ENCODE data around the gene SLC31A2. TPM values are rescaled to one million over a fixed set of nuclear protein-coding genes. Genes with fewer than 3 reads are reported as not detected.

SLC31A2 gene
- total RNA-seq, 1 donor from 2014 or later = 7.6 TPM

- Mint-ChIP-seq H3K4me1 (ENCODE audit: unreplicated experiment) (no peaks in the 10 kb centered on the region), H3K9me3 (no peaks in the 10 kb centered on the region), H3K4me3 (no peak overlapping the region), H3K27me3 (no peaks in the 10 kb centered on the region), H3K36me3 (peaks cover 39% of the 10 kb centered on the region), H3K27ac (no peak overlapping the region)
- TF ChIP-seq, protein P1, sequence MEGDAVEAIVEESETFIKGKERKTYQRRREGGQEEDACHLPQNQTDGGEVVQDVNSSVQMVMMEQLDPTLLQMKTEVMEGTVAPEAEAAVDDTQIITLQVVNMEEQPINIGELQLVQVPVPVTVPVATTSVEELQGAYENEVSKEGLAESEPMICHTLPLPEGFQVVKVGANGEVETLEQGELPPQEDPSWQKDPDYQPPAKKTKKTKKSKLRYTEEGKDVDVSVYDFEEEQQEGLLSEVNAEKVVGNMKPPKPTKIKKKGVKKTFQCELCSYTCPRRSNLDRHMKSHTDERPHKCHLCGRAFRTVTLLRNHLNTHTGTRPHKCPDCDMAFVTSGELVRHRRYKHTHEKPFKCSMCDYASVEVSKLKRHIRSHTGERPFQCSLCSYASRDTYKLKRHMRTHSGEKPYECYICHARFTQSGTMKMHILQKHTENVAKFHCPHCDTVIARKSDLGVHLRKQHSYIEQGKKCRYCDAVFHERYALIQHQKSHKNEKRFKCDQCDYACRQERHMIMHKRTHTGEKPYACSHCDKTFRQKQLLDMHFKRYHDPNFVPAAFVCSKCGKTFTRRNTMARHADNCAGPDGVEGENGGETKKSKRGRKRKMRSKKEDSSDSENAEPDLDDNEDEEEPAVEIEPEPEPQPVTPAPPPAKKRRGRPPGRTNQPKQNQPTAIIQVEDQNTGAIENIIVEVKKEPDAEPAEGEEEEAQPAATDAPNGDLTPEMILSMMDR (conservative IDR thresholded peaks at IDR 0.05) = no peak
- no peak for DNase-seq (ENCODE audit: extremely low spot score, unreplicated experiment)
Observed at GRCh38 chr9:113176803-113177202, 26.0 kb downstream of the SLC31A2 start.

DNA sequence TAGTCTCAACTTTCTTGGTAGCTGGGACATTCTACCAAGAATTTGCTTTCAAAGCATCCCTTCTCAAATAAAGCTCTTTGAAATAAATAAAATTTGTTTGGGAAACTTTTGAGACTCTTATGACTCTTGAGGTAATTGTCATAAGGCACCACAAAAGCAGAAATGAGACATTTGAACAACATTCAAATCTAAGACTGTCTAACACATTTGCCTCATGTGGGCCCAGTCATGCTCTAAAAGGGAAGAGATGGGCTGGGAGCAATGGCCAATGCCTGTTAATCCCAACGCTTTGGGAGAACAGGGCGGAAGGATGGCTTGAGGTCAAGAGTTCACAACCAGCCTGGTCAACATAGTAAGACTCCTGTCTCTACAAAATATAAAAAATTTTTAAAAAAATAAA lies 26.4 kb downstream of the SLC31A2 start:
- no peak overlapping the region for H3K4me3 Mint-ChIP-seq
- H3K36me3 Mint-ChIP-seq = peaks cover 38% of the 10 kb centered on the region
- H3K27ac Mint-ChIP-seq = no peak overlapping the region
- TF ChIP-seq, protein P1 (conservative IDR thresholded peaks at IDR 0.05) = no peak
- no peaks in the 10 kb centered on the region for H3K9me3 Mint-ChIP-seq
- H3K4me1 Mint-ChIP-seq (ENCODE audit: unreplicated experiment) = no peaks in the 10 kb centered on the region
- DNase-seq (ENCODE audit: extremely low spot score, unreplicated experiment) = no peak
- H3K27me3 Mint-ChIP-seq = no peaks in the 10 kb centered on the region

GRCh38 chr9:113178087-113178486 lies 27.3 kb downstream of the SLC31A2 start:
- TF ChIP-seq, protein P1 (conservative IDR thresholded peaks at IDR 0.05) = no peak
- peaks cover 36% of the 10 kb centered on the region for H3K36me3 Mint-ChIP-seq
- H3K27ac Mint-ChIP-seq = no peak overlapping the region
- H3K4me3 Mint-ChIP-seq = no peak overlapping the region
- H3K9me3 Mint-ChIP-seq = no peaks in the 10 kb centered on the region
- H3K27me3 Mint-ChIP-seq = no peaks in the 10 kb centered on the region
- no peak for DNase-seq (ENCODE audit: extremely low spot score, unreplicated experiment)
- no peaks in the 10 kb centered on the region for H3K4me1 Mint-ChIP-seq (ENCODE audit: unreplicated experiment)

DNA sequence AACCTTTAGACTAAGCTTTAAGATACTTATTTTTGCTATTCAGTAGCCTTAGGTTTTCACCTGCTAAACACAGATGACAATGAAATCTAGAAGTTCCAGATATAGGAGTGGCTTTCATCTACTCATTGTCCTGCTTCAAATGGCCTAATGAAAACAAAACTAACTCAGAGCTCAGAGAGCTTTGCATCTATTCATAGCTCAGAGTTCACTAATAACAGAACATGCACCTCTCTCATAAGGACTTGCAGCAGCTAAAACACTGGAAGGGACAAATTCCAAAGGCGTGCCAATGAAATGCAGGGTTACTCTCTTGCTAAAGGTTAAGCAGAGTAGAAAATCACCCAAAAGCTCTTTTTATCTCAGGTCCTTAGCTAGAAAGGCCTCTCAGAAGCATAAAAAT lies 29.0 kb downstream of the SLC31A2 start:
- no peaks in the 10 kb centered on the region for H3K27me3 Mint-ChIP-seq
- no peaks in the 10 kb centered on the region for H3K4me1 Mint-ChIP-seq (ENCODE audit: unreplicated experiment)
- H3K4me3 Mint-ChIP-seq = no peak overlapping the region
- no peak for DNase-seq (ENCODE audit: extremely low spot score, unreplicated experiment)
- no peaks in the 10 kb centered on the region for H3K9me3 Mint-ChIP-seq
- H3K27ac Mint-ChIP-seq = no peak overlapping the region
- TF ChIP-seq, protein P1 (conservative IDR thresholded peaks at IDR 0.05) = no peak
- H3K36me3 Mint-ChIP-seq = peaks cover 34% of the 10 kb centered on the region

DNA sequence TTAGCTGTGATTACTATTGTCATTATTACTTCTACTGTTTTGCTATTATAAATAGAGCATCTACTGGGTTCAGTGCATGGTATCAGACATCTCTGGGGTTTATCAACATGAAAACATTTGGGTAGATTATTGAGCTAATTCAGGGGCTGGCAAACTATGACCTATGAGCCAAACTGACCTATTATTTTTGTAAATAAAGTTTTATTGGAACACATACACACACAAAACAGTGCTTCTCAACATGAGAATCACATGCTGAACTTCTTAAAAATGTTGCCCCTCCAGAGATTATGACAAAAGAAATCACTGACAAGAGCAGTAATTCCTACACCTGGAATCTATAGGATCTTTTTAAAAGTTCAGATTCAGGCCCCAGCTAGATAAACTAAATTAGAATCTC lies 30.4 kb downstream of the SLC31A2 start:
- no peak for DNase-seq (ENCODE audit: extremely low spot score, unreplicated experiment)

More for the DNA sequence above, 30.4 kb downstream of the SLC31A2 start:
- Mint-ChIP-seq H3K27me3 (no peaks in the 10 kb centered on the region), H3K36me3 (peaks cover 31% of the 10 kb centered on the region), H3K9me3 (no peaks in the 10 kb centered on the region), H3K27ac (no peak overlapping the region), H3K4me1 (ENCODE audit: unreplicated experiment) (no peaks in the 10 kb centered on the region), H3K4me3 (no peak overlapping the region)
- TF ChIP-seq, protein P1 (conservative IDR thresholded peaks at IDR 0.05) = no peak

Measured in type B pancreatic cell (in vitro differentiated cells).